Small intestine (tissue), 7 donors: Measurements from ENCODE around the gene INAFM2. TPM values are rescaled to one million over a fixed set of nuclear protein-coding genes. Genes with fewer than 3 reads are reported as not detected.
A peak's percentile ranks its signal among the peaks of the same experiment; 100 is the strongest.

ENCODE experiments used
- DNase-seq, 2 donors: peaks; one replicate each; pipeline versions ENCODE4 v3.0.0 to v3.0.0-alpha.2; 2013
- FAIRE-seq: peaks from 2 replicates; lab custom pipeline; 2012; peaks lifted over from hg19 to GRCh38; lab: Jason Lieb, UNC
- H3K27ac ChIP-seq, 3 donors: one replicate each; pipeline ENCODE4 v1.5.1; 2013; ENCODE audit warnings: low read length in 2 of 3, mild to moderate bottlenecking in 2 of 3, control low read depth in 1 of 3, inconsistent platforms in 1 of 3, low read depth in 1 of 3, moderate library complexity in 1 of 3
- H3K27me3 ChIP-seq, 3 donors: one replicate each; pipeline ENCODE4 v1.6.1; 2013; ENCODE audit warnings: low read length in 3 of 3, inconsistent platforms in 1 of 3; ENCODE audit not compliant: control insufficient read depth in 3 of 3, insufficient read depth in 3 of 3
- H3K36me3 ChIP-seq, 3 donors: one replicate each; pipeline ENCODE4 v1.6.1; 2013; ENCODE audit warnings: low read length in 3 of 3, inconsistent platforms in 1 of 3, low read depth in 1 of 3, mild to moderate bottlenecking in 1 of 3, moderate library complexity in 1 of 3; ENCODE audit not compliant: control insufficient read depth in 3 of 3, insufficient read depth in 2 of 3
- H3K4me1 ChIP-seq, 3 donors: one replicate each; pipeline ENCODE4 v1.6.1; 2013; ENCODE audit warnings: low read length in 2 of 3, inconsistent platforms in 1 of 3, low read depth in 1 of 3, mild to moderate bottlenecking in 1 of 3, moderate library complexity in 1 of 3; ENCODE audit not compliant: control insufficient read depth in 3 of 3, insufficient read depth in 2 of 3
- H3K4me3 ChIP-seq, 3 donors: one replicate each; pipeline ENCODE4 v1.5.1; 2013; ENCODE audit warnings: low read length in 3 of 3, control low read depth in 1 of 3, inconsistent platforms in 1 of 3, low read depth in 1 of 3, mild to moderate bottlenecking in 1 of 3, moderate library complexity in 1 of 3
- H3K9me3 ChIP-seq, 2 donors: one replicate each; pipeline ENCODE4 v1.6.1; 2013; ENCODE audit warnings: low read depth in 1 of 2, low read length in 1 of 2; ENCODE audit not compliant: control insufficient read depth in 2 of 2, insufficient read depth in 1 of 2
- WGBS, 3 donors: extraction: QIAGEN DNeasy Blood & Tissue Kit; methylation state at CpG; one replicate each; pipeline ENCODE4 v1.1.7; 2013; 5-methylcytosine and 5-hydroxymethylcytosine counted together
- polyA plus RNA-seq, 4 donors: library from polyadenylated mRNA; stranded (reverse) in 3 of 4; unstranded in 1 of 4; fragments of 200-250 nt in 3 of 4; fragments of 120-200 nt in 1 of 4; gene quantifications; one replicate each; pipeline versions ENCODE4 v1.2.1 to v1.2.3, GENCODE V29; 2013
- donor health status: healthy with polysubstance abuse.
- donor health status: control.
- donor health status: control.
- donor health status: Bipolar disorder and iron deficiency.
- donor health status: healthy.

INAFM2 gene
- polyA plus RNA-seq, 4 donors, result 4.7 to 10.6 (median 6.5) TPM

DNA sequence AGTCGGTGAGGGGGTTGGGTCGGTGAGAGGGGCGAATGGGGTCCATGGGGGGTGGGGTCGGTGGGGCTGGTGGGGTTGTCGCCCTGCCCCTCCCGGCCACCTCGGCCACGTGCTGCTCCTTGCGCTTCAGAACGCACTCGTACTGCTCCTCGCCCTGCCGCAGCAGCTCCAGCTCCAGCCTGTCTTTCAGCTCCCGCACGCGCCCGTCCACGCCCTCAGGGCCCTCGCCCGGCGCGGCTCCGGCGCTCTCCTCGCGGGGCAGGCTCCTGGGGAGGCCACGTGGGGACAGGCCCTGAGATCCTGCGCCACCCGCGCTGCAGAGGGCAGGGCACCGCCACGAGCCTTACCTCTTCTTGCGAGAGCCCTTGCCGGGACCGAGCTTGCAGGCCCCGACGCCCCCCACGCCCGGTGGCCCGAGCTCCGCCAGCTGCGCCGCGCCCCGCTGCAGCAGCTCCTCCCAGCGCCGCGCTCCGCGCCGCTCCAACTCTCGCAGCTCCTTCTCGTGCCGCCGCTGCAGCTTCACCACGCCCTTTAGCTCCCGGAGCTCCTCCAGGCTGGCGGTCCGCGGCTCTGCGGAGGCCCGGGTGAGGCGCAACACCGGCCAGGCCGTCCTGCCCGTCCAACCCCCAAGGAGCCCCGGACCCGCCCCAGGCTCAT lies 32.4 kb upstream of the INAFM2 start:
- no peak for FAIRE-seq

DNA sequence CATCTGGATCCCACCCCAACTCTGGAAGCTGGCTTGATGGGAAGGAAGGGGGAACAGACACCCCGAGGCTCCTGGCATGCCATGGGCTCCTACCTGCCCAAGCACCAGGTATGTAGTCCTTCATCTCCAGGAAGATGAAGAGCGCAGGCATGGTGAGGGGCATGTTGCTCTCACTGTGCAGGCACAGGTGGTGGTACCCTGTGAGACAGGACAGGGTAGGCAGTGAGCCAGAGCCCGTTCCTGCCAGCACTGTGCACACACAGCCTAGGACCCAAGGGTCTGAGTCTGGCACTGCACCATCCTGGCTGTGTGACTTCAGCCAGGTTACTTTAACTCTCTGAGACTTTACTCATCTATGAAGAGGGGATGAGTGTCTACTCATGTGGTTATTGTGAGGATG lies 31.2 kb upstream of the INAFM2 start:
- Histone ChIP-seq H3K27ac (no peak overlapping the region), H3K27me3 (peaks cover 0 to 40% (median 0%) of the 10 kb centered on the region in 3 donors), H3K9me3 (no peaks in the 10 kb centered on the region), H3K36me3 (peaks cover 0 to 4% (median 3%) of the 10 kb centered on the region in 3 donors), H3K4me1 (peaks cover 0 to 15% (median 0%) of the 10 kb centered on the region in 3 donors), H3K4me3 (no peak overlapping the region)
- 66 to 84% (median 76%) methylated on average over 3 of the region's 3 CpGs for WGBS, 3 donors
- DNase-seq (no peak), FAIRE-seq (no peak)

More for the DNA sequence above, 32.4 kb upstream of the INAFM2 start:
- no peak overlapping the region for H3K4me3 ChIP-seq
- WGBS, 3 donors, result 6 to 33% (median 22%) methylated on average over 45 to 68 of the region's 68 CpGs
- no peaks in the 10 kb centered on the region for H3K9me3 ChIP-seq
- peaks cover 0 to 7% (median 3%) of the 10 kb centered on the region in 3 donors for H3K36me3 ChIP-seq
- peaks cover 0 to 11% (median 0%) of the 10 kb centered on the region in 3 donors for H3K4me1 ChIP-seq
- no peak overlapping the region for H3K27ac ChIP-seq
- peaks cover 0 to 49% (median 0%) of the 10 kb centered on the region in 3 donors for H3K27me3 ChIP-seq
- DNase-seq, result peak; percentile 71 to 87

DNA sequence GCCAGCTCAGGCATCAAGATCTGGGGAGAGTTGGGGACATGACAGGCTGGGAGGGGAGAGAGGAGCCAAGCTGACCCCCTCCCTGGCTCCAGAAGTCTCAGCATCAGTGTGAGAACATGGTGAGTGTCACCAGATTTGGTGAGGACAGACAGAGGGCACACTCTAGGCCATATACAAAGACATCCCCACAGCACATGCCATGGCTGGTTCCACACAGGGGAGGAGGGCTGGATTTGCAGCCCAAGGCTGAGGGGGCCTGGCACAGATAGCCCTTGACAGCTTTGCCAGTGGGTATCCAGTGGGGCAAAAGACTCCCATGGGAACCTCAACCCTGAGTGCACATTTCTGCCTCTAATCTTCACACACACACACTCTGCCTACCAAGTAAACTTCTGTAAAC lies 30.5 kb upstream of the INAFM2 start:
- H3K36me3 ChIP-seq, result peaks cover 0 to 4% (median 3%) of the 10 kb centered on the region in 3 donors
- no peaks in the 10 kb centered on the region for H3K9me3 ChIP-seq
- H3K4me3 ChIP-seq, result no peak overlapping the region
- H3K27ac ChIP-seq, result no peak overlapping the region
- DNase-seq (no peak), FAIRE-seq (no peak)
- peaks cover 0 to 40% (median 0%) of the 10 kb centered on the region in 3 donors for H3K27me3 ChIP-seq
- peaks cover 0 to 15% (median 0%) of the 10 kb centered on the region in 3 donors for H3K4me1 ChIP-seq

DNA sequence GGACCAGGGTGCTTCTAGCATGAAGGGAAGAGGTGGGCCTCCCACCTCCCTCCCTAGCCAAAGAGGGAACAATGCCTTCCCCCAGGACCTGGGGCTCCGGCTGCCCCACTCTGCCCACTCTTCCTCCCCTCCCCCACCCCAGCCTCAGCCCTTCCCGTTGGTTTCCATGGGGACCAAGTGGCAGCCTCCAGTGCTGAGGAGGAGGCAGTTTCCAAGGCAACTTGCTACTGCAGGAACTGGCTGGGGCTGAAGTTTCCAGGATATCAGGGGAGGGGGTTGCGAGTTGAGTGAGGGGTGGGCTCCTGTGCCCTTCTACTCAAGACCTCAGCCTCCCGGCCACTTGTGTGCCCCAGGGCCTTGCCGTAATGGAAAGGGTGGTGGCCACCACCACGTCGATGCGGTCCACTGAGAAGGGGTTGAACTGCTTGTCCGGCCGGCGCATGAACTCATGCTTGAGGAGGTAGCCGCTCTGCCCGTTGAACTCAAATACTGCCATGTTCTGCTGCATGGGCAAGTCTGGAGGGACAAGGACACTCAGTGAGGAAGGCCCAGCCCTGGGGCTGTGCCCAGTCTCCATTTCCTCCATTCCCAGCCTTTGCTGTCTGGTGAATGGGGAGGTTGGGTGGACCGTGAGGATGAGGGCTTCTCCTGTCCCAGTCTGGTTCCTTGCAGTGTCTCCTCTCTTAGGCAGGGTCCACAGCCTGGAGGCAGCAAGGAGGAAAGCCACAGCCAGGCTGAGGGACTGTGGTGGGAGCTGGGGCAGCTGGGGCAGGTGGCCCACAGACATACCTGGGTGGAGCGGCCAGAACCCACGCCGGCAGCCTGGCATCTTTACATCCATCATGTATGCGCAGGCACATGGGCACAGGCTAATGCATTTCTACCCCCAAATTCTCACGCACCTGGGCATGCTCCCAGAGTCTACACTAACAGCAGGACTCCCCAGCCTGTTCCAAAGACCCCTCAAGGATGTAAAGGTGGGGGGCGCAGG lies 29.3 kb upstream of the INAFM2 start:
- H3K27me3 ChIP-seq, result peaks cover 0 to 33% (median 0%) of the 10 kb centered on the region in 3 donors
- H3K27ac ChIP-seq, result no peak overlapping the region
- H3K4me3 ChIP-seq, result no peak overlapping the region
- H3K36me3 ChIP-seq, result peaks cover 0 to 3% (median 2%) of the 10 kb centered on the region in 3 donors
- 87 to 91% (median 89%) methylated on average over 19 to 20 of the region's 20 CpGs for WGBS, 3 donors
- FAIRE-seq (no peak), DNase-seq (no peak)
- H3K9me3 ChIP-seq, result no peaks in the 10 kb centered on the region
- peaks cover 0 to 15% (median 0%) of the 10 kb centered on the region in 3 donors for H3K4me1 ChIP-seq

DNA sequence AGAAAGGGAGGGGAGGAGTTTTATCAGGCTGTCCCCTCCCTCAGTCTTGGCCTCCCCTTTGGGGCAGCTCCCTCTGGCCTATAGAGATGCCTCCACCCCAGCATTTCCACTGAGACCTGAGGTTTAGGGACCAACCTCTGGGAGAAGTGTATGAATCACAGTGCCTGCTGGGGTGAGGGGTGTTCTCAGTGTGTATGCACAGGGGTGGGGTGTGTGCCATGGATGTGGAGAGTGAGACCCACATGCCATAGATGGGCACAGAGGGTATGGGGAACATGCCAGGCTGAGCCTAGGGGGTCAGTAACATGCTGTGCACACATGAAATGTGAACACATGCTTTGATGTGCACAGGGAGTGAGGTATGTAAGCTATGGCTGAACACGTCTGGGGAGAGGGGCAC lies 28.2 kb upstream of the INAFM2 start:
- DNase-seq (no peak), FAIRE-seq (no peak)
- 84 to 90% (median 86%) methylated on average over 1 of the region's 1 CpG for WGBS, 3 donors
- Histone ChIP-seq H3K9me3 (no peaks in the 10 kb centered on the region), H3K4me3 (no peak overlapping the region), H3K27me3 (peaks cover 0 to 30% (median 0%) of the 10 kb centered on the region in 3 donors), H3K4me1 (peaks cover 0 to 13% (median 0%) of the 10 kb centered on the region in 3 donors), H3K27ac (no peak overlapping the region), H3K36me3 (peaks cover 0 to 2% (median 0%) of the 10 kb centered on the region in 3 donors)

DNA sequence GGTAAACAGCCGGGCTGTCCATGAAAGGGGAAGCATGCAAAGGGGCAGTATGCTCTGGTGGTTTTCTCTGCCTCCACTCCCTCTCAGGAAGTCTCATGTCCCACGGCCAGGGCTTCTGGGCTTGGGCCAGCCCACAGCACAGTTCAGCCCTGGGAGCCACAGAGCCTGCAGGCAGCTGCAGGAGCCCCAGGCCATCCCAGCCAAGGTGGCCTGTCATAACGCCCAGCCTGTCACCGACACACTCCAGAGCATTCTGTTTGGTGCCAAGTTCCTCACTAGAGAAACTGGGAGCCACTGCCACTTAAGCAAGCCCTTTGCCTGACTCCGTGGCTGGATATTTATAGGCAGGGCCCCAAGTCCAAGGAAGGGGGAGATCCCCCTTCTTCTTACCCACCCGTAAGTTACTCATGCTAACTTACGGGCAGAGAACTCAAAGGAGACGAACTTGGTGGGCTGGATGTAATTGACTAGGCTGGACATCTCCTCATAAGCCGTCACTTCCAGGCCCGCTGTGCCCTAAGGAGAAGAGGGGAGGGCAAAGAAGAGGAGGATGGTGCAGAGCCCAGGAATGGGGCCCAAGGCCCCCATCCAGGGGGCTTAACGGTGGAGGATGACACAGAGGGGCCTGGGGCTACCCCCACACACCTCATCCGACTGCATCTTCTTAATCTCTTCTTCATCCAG lies 27.5 kb upstream of the INAFM2 start:
- no peak for FAIRE-seq
- 68 to 78% (median 72%) methylated on average over 12 of the region's 12 CpGs for WGBS, 3 donors
- Histone ChIP-seq H3K36me3 (peaks cover 0 to 2% (median 0%) of the 10 kb centered on the region in 3 donors), H3K4me3 (no peak overlapping the region), H3K9me3 (no peaks in the 10 kb centered on the region), H3K4me1 (peaks cover 0 to 10% (median 0%) of the 10 kb centered on the region in 3 donors), H3K27me3 (peaks cover 0 to 25% (median 0%) of the 10 kb centered on the region in 3 donors), H3K27ac (no peak overlapping the region)
- DNase-seq, result no peak

DNA sequence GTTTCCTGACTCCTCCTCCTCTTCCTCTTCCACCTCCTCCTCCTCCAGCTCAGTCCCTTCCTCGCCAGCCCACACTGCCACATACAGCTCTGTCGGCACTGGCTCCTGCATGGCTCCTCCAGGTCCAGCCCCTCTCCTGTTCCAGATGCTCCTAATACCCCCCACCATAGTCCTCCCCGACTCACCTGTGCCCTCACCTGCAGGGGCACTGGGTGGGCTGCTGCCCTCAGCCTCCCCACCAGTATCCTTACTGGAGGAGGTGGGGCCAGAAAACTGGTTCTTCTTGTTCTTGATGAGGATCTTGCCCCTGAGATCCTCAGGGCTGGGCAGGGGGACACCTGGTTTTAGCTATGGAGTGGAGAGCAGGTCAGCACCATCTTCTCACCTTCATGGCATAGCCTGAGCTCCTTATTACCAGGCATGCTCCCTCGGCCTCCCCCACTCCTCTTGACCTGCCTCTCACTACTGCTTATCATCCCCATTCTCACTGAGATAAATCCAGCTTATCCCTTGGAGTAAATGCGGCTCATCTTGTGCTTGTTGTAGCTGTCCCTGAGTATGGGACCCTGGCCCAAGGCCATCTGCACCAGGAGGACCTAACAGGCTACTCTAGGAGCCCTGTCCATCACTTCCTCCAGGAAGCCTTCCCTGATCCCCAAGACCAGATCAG lies 26.8 kb upstream of the INAFM2 start:
- 56 to 78% (median 66%) methylated on average over 5 of the region's 5 CpGs for WGBS, 3 donors
- DNase-seq, result no peak
- no peak for FAIRE-seq
- Histone ChIP-seq H3K27ac (no peak overlapping the region), H3K4me1 (peaks cover 0 to 6% (median 0%) of the 10 kb centered on the region in 3 donors), H3K27me3 (peaks cover 0 to 22% (median 0%) of the 10 kb centered on the region in 3 donors), H3K4me3 (no peak overlapping the region), H3K36me3 (peaks cover 0 to 2% (median 0%) of the 10 kb centered on the region in 3 donors), H3K9me3 (no peaks in the 10 kb centered on the region)
